GM12875 (cell line): Measurements from ENCODE around the gene NFYC.

ENCODE experiments used
- H3K4me3 ChIP-seq: one replicate; pipeline ENCODE4 v1.5.1; 2011; ENCODE audit warnings: low read depth, low read length, control low read depth
- TF ChIP-seq, protein P1 (sequence below): IDR thresholded peaks from 2 replicates; pipeline ENCODE4 v1.5.1; 2011; ENCODE audit warnings: low read depth, mild to moderate bottlenecking, control low read depth, inconsistent platforms, low read length, moderate library complexity, borderline replicate concordance; ENCODE audit not compliant: insufficient read depth

NFYC gene

GRCh38 chr1:40788561-40789341 lies 97.2 kb downstream of the NFYC start:
- no peak overlapping the region for H3K4me3 ChIP-seq

GRCh38 chr1:40789342-40789598 lies 97.8 kb downstream of the NFYC start:
- TF ChIP-seq, protein P1, sequence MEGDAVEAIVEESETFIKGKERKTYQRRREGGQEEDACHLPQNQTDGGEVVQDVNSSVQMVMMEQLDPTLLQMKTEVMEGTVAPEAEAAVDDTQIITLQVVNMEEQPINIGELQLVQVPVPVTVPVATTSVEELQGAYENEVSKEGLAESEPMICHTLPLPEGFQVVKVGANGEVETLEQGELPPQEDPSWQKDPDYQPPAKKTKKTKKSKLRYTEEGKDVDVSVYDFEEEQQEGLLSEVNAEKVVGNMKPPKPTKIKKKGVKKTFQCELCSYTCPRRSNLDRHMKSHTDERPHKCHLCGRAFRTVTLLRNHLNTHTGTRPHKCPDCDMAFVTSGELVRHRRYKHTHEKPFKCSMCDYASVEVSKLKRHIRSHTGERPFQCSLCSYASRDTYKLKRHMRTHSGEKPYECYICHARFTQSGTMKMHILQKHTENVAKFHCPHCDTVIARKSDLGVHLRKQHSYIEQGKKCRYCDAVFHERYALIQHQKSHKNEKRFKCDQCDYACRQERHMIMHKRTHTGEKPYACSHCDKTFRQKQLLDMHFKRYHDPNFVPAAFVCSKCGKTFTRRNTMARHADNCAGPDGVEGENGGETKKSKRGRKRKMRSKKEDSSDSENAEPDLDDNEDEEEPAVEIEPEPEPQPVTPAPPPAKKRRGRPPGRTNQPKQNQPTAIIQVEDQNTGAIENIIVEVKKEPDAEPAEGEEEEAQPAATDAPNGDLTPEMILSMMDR: no peak
- H3K4me3 ChIP-seq: no peak overlapping the region

More at GRCh38 chr1:40788561-40789341, 97.2 kb downstream of the NFYC start:
- TF ChIP-seq, protein P1: no peak

- TF ChIP-seq, protein P1: no peak
- H3K4me3 ChIP-seq: no peak overlapping the region
Measured at GRCh38 chr1:40789661-40790430, 98.3 kb downstream of the NFYC start.

GRCh38 chr1:40792036-40792435 lies 100.5 kb downstream of the NFYC start:
- TF ChIP-seq, protein P1: no peak
- no peak overlapping the region for H3K4me3 ChIP-seq

DNA sequence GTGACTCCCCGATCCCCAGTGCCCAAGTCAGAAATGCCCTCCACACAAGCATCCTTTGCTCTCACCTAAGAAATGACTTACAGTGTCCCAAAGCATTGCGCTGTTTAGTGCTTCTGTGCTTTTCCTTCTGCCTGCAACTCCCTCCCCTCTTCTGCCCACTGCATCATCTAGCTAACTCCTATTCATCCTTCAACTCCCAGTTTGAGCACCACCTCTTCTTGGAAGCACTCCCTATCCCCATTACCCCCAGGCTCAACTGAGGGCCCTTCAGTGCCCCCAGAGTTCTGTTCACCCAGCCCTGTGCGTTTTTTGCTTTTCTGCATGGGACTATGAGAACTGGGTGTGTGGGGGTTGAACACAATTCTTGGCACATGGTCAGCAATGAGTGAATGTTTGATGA lies 102.1 kb downstream of the NFYC start:
- H3K4me3 ChIP-seq: no peak overlapping the region
- TF ChIP-seq, protein P1: no peak

- TF ChIP-seq, protein P1: no peak
- no peak overlapping the region for H3K4me3 ChIP-seq
Measured at GRCh38 chr1:40794048-40794447, 102.5 kb downstream of the NFYC start.
